ENCODE data around the gene C16orf86.

Gene C16orf86

GRCh38 chr16:67636713-67637112 lies 29.9 kb upstream of the C16orf86 start:
- Histone ChIP-seq H3K27me3 (ENCODE audit: control insufficient read depth, low read length) (no peaks in the 10 kb centered on the region), H3K4me1 (ENCODE audit: control insufficient read depth, low read length) (no peaks in the 10 kb centered on the region), H4K20me1 (ENCODE audit: control insufficient read depth, insufficient read depth, low read depth, low read length) (no peaks in the 10 kb centered on the region), H3K9me3 (ENCODE audit: control insufficient read depth, insufficient read depth, low read length) (no peaks in the 10 kb centered on the region), H3K4me2 (ENCODE audit: low read length) (no peak overlapping the region), H3K4me3 (ENCODE audit: low read length) (no peak overlapping the region), H3K36me3 (ENCODE audit: control insufficient read depth, low read length) (peaks cover 65% of the 10 kb centered on the region), H3F3A (ENCODE audit: control insufficient read depth, insufficient read depth) (peaks cover 7% of the 10 kb centered on the region; the same call in 1 of the 2 replicates), H3K79me2 (ENCODE audit: control insufficient read depth, low read length) (peaks cover 8% of the 10 kb centered on the region), H3K9me2 (replicated peaks; ENCODE audit: control insufficient read depth, low read length) (no peaks in the 10 kb centered on the region), H3K27ac (ENCODE audit: low read depth, low read length) (no peak overlapping the region)
- no peak for TF ChIP-seq CTCF (IDR thresholded peaks at IDR 0.05; ENCODE audit: low read depth, low read length, poor library complexity, severe bottlenecking)
- TF ChIP-seq EZH2phosphoT487 (IDR thresholded peaks at IDR 0.05; ENCODE audit: borderline replicate concordance, low read length) = no peak

- H3K4me1 ChIP-seq (ENCODE audit: control insufficient read depth, low read length) = no peaks in the 10 kb centered on the region
- no peak overlapping the region for H3K4me2 ChIP-seq (ENCODE audit: low read length)
- H3K4me3 ChIP-seq (ENCODE audit: low read length) = no peak overlapping the region
- no peaks in the 10 kb centered on the region for H3K9me3 ChIP-seq (ENCODE audit: control insufficient read depth, insufficient read depth, low read length)
- peaks cover 6% of the 10 kb centered on the region for H3K79me2 ChIP-seq (ENCODE audit: control insufficient read depth, low read length)
- no peaks in the 10 kb centered on the region for H3K27me3 ChIP-seq (ENCODE audit: control insufficient read depth, low read length)
- H3F3A ChIP-seq (ENCODE audit: control insufficient read depth, insufficient read depth) = peaks cover 7% of the 10 kb centered on the region; the same call in 1 of the 2 replicates
- H3K27ac ChIP-seq (ENCODE audit: low read depth, low read length) = no peak overlapping the region
- peaks cover 56% of the 10 kb centered on the region for H3K36me3 ChIP-seq (ENCODE audit: control insufficient read depth, low read length)
- H3K9me2 ChIP-seq (replicated peaks; ENCODE audit: control insufficient read depth, low read length) = no peaks in the 10 kb centered on the region
- TF ChIP-seq EZH2phosphoT487 (IDR thresholded peaks at IDR 0.05; ENCODE audit: borderline replicate concordance, low read length) (no peak), CTCF (IDR thresholded peaks at IDR 0.05; ENCODE audit: low read depth, low read length, poor library complexity, severe bottlenecking) (no peak)
- H4K20me1 ChIP-seq (ENCODE audit: control insufficient read depth, insufficient read depth, low read depth, low read length) = no peaks in the 10 kb centered on the region
Observed at GRCh38 chr16:67637625-67638024, 29.0 kb upstream of the C16orf86 start.

GRCh38 chr16:67641779-67642708 lies 24.6 kb upstream of the C16orf86 start:
- no peak overlapping the region for H3K4me2 ChIP-seq (ENCODE audit: low read length)
- TF ChIP-seq EZH2phosphoT487 (IDR thresholded peaks at IDR 0.05; ENCODE audit: borderline replicate concordance, low read length) = no peak
- no peak for TF ChIP-seq CTCF (IDR thresholded peaks at IDR 0.05; ENCODE audit: low read depth, low read length, poor library complexity, severe bottlenecking)
- peaks cover 25% of the 10 kb centered on the region for H3K4me1 ChIP-seq (ENCODE audit: control insufficient read depth, low read length)
- H3F3A ChIP-seq (ENCODE audit: control insufficient read depth, insufficient read depth) = peaks cover 10% of the 10 kb centered on the region
- no peaks in the 10 kb centered on the region for H3K9me2 ChIP-seq (replicated peaks; ENCODE audit: control insufficient read depth, low read length)
- H3K36me3 ChIP-seq (ENCODE audit: control insufficient read depth, low read length) = peaks cover 40% of the 10 kb centered on the region
- H3K4me3 ChIP-seq (ENCODE audit: low read length) = no peak overlapping the region
- H3K27ac ChIP-seq (ENCODE audit: low read depth, low read length) = no peak overlapping the region
- H3K9me3 ChIP-seq (ENCODE audit: control insufficient read depth, insufficient read depth, low read length) = no peaks in the 10 kb centered on the region
- no peaks in the 10 kb centered on the region for H4K20me1 ChIP-seq (ENCODE audit: control insufficient read depth, insufficient read depth, low read depth, low read length)
- peaks cover 21% of the 10 kb centered on the region for H3K79me2 ChIP-seq (ENCODE audit: control insufficient read depth, low read length)
- H3K27me3 ChIP-seq (ENCODE audit: control insufficient read depth, low read length) = no peaks in the 10 kb centered on the region

All from DOHH2 (cell line).